ENCODE measurements around the gene SYT8.

Gene SYT8

DNA sequence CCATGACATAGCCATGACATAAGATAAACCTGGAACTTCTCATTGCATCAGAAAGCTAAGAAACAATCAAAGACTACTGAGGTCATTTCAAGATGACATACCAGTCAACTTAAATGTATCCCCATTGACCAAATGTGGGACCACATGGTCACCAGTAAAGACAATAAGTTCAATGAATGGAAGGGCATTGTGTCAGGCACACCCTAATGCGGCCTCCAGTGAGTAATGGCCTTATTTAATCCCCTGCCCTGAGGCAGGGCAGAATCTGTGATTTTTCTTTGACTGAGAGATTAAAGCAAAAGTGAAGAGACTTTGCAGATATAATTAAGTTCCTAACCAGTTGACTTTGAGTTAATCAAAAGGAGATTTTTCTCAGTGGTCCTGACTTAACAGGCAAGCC is 17.3 kb upstream of the SYT8 start:
- no peak for DNase-seq (ENCODE audit: low read depth)

DNA sequence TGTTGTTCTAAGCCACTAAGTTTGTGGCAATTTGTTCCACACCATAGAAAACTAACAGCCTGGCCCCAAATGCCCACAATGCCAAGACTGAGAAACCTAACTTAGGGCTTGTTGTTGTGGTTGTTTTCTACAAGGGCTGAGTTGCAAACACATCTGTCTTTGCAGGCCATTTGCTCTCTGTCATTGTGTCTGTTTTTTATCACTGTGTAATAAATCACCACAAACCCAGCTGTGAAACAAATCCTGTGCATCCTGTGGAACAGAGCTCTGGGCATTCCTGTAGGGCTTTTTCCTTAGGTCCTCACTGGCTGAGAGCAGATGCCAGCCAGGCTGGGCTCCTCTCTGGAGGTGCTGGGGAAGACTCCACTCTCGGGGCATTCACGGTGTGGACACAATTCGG is 15.7 kb upstream of the SYT8 start:
- no peak for DNase-seq (ENCODE audit: low read depth)

DNA sequence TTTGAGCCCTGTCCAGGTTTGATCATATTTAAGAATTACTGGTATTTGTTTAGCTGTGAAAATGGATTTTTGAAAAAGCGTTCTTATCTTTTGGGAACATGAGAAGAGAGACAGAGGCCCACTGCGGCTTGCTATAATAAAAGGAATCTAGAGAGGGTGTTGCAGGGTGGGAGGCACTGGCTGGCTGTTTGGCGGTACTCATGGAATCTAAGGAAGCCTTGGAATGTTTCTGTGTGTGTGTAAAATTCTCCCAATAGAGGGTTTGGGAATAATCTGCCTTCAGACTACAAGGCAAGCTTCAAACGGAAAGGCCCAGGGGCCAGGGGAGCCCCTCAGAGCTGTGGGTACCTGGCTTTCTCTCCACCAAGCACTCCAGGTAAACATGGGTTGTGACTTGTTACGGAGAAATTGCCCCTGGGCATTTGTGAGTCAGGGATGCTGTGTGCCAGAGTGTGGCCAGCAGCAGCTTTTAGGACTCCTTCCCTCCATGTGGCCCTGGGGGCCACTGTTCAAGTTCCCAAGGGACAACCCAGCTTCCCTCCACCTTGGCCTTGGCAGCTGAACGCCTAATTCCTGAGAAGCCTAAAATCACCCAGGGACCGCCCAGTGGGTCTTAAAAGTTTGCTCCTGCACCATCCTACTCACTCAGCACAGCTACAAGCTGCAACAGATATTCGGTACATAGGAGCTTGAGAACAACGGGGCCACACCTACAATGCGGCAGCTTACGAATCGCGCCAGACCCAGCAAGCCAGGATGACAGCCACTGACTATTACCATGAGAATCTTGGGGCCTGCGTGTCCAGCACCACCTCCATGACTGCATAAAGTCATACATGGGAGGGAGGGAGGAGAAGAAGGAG is 14.1 kb upstream of the SYT8 start:
- DNase-seq (ENCODE audit: low read depth): no peak

DNA sequence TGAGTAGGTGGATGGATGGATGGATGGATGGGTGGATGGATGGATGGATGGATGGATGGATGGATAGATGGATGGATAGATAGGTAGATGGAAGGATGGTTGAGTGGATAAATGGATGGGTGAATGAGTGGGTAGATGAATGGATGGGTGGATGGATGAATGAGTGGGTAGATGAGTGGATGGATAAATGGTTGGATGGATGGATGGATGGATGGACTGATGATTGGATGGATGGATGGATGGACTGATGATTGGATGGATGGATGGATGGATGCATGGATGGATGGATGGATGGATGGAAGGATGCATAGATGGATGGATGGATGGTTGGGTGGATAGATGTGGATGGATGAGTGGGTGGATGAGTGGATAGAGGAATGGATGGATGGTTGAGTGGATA is 13.2 kb upstream of the SYT8 start:
- DNase-seq (ENCODE audit: low read depth): no peak

DNA sequence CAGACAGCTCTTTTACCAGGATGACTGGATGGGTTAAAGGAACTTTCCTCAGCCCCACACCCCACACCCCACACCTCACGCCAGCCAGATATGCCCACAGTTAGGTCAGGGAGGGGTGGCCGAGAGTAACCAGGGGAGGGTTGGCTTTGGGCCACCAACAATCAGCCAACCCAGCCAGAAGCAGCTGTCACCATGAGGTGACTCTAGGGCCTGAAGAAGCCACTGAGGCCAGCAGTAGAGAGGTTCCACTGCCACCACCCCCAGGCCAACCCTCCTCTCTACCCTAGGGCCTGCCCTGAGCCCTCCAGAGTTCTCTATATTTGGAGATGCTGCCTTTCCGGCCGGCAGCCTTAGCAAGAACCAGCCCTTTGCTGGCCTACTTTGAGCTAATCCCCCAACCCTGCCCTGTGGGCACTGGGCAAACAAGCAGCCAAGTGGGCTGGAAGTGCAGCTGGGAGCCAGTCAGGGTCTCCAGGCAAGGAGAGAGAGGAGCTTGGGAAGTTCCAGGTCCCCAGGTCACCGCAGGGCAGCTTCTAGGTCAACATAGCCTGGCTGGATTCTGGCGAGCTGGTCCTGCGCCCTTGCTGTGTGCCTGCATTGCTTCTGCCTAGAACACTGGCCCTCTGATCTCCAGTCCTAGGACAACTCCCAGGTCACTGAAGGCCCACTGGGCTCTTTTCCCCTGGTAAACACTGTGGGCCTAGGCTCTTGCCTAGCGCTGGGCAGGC is 12.0 kb upstream of the SYT8 start:
- DNase-seq (ENCODE audit: low read depth): no peak

- no peak for DNase-seq (ENCODE audit: low read depth)
These were observed 11.2 kb upstream of the SYT8 start for GRCh38 chr11:1823376-1824220.

GRCh38 chr11:1824221-1825038 is 10.4 kb upstream of the SYT8 start:
- no peak for DNase-seq (ENCODE audit: low read depth)

DNA sequence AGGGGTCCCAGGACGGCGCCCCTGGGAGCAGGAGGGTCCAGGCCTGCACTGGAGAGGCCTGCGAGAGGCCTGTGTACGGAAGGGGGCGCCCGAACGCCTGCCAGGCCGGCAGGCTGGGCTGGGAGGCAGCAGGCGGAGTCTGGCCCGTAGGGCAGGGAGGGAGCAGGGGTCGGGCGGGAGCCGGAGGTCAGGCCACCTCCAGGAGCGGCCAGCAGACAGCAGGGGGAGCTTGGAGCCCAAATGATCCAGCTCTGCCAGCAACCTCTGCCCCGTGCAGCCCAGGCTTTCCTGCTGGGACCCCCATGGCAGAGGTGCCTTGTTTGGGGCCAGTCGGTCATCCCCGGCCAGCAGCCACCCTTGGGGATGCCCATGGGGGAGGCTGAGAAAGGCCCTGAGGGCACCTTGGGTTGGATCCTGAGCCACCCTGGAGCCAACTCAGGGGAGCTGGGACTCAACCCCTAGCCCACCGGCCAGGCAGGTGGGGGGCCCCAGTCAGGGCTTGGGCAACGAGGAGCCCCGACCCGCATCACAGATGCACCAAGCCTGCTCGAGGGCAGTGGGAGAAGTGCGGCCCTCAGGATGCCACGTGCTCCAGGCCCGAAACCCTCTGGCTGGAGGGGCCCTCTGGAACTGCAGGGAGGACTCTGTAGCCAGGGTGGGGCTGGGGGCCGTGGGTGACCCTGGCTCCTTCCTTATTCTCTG is 9.6 kb upstream of the SYT8 start:
- no peak for DNase-seq (ENCODE audit: low read depth)

DNA sequence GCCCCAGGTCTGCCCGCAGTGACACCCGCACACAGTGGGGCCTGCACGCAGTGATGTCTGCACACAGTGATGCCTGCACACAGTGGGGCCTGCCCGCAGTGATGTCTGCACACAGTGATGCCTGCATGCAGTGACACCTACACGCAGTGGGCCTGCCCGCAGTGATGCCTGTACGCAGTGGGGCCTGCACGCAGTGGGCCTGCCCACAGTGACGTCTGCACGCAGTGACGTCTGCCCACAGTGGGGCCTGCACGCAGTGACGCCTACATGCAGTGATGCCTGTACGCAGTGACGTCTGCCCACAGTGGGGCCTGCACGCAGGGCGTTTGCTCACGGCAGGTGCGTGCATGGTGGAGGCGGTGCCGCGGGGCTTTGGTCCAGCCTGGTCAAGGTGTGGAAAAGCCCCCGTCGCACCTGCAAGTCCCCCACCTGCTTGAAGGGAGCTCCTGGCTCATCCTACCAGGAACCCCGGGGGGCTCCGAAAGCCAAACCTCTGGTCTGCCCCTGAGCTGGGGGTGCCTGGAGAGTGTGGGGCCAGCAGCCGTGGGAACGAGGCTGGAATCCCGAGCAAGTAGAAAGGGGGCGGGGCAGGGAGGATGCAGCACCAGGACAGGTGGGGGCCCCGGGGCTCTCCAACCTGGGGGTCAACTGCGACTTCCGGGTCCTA is 8.9 kb upstream of the SYT8 start:
- no peak for DNase-seq (ENCODE audit: low read depth)

DNA sequence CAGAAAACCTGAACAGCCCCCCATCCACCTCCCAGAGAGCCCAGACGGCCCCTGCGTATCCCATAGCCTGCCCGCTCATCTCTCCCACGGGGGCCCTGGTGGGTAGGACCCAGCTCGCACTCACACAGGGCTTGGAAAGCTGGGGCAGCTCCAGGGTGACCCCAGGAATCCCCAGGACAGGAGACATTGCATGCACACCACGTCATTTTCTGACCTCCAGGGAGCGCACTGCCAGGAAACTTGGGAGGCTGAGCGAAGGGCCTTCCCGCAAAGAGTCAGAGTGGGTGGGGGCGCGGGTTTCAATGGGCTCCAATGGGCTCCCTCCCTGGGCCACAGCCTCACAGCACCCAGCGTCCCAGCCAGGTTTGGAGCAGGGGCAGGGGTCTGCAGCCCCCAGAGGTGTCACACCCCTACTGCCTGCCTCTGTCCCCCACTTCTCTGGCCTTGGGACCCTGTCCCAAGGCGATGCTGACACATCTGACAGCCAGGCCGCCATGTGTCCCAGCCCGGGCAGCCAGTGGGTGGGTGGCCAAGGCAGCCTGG is 8.2 kb upstream of the SYT8 start:
- DNase-seq (ENCODE audit: low read depth): no peak

DNA sequence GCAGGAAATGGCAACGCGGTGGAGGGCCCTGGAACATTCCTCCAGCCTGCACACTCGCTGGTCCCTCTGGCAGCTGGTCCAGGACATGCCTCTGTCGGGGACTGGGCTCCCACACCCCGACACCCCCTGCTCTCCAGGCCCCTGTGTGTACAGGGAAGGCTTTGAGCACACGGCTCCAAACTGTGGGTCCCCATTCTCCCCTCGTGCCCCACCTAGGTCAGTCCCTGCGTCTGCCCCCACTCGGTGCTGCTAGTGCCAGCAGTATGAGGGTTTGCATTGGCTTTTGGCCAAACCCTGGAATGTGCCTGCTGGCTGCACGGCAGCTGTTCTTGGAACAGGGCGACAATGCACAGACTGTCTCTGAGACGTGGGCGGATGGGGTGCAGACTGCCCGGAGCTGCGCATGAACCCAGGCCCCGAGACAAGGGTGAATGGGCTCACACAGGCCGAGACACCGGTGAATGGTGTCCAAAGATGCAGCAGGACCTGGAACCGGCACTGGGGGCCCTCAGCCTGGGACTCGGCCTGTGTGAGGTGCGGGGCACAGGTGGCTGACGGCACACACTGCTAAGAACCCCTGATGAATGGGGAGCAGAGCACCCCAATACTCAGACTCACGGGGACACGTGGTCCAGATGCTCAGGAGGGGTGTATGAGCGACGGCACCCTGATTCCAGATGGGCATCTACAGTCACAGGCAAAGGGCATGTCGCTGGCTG is 7.5 kb upstream of the SYT8 start:
- DNase-seq (ENCODE audit: low read depth): no peak

GRCh38 chr11:1827931-1828330 is 6.9 kb upstream of the SYT8 start:
- no peak for DNase-seq (ENCODE audit: low read depth)

GRCh38 chr11:1828542-1828941 is 6.2 kb upstream of the SYT8 start:
- no peak for DNase-seq (ENCODE audit: low read depth)

GRCh38 chr11:1829039-1829820 is 5.6 kb upstream of the SYT8 start:
- no peak for DNase-seq (ENCODE audit: low read depth)

GRCh38 chr11:1830004-1830321 is 4.8 kb upstream of the SYT8 start:
- DNase-seq (ENCODE audit: low read depth): no peak

GRCh38 chr11:1830322-1831223 is 4.2 kb upstream of the SYT8 start:
- DNase-seq (ENCODE audit: low read depth): no peak

GRCh38 chr11:1831338-1832210 is 3.2 kb upstream of the SYT8 start:
- DNase-seq (ENCODE audit: low read depth): no peak

Data from activated T-helper 9 cell treated with anti-CD3 and anti-CD28 coated beads, Interleukin-2, amount 50 U/mL, for 16 hours (primary cell).